Rectal smooth muscle tissue (tissue), 1 donor: ENCODE data around the gene CAPN5.
"Not testable (repeated sequence)": the region's sequence is repeated elsewhere in the genome, so short reads cannot be mapped to it uniquely, and the experiment has no call there.

Experiments
- H3K27ac ChIP-seq: one replicate; pipeline ENCODE4 v1.7.0; 2013; ENCODE audit warnings: low read depth, low read length, inconsistent platforms
- H3K27me3 ChIP-seq: one replicate; pipeline ENCODE4 v1.7.0; 2013; ENCODE audit warnings: low read length; ENCODE audit not compliant: control insufficient read depth, insufficient read depth
- H3K36me3 ChIP-seq: one replicate; pipeline ENCODE4 v1.7.0; 2013; ENCODE audit warnings: low read length; ENCODE audit not compliant: control insufficient read depth, insufficient read depth
- H3K4me1 ChIP-seq: one replicate; pipeline ENCODE4 v1.7.0; 2013; ENCODE audit warnings: low read length; ENCODE audit not compliant: control insufficient read depth, insufficient read depth
- H3K4me3 ChIP-seq: one replicate; pipeline ENCODE4 v1.7.0; 2013; ENCODE audit warnings: low read length
- H3K9ac ChIP-seq: one replicate; pipeline ENCODE4 v1.7.0; 2013; ENCODE audit warnings: low read length

The CAPN5 gene

GRCh38 chr11:77091146-77091940 is 24.6 kb downstream of the CAPN5 start:
- Histone ChIP-seq H3K9ac (no peak overlapping the region), H3K27ac (no peak overlapping the region), H3K27me3 (no peaks in the 10 kb centered on the region)

GRCh38 chr11:77092382-77092781 is 25.6 kb downstream of the CAPN5 start:
- Histone ChIP-seq H3K27me3 (no peaks in the 10 kb centered on the region), H3K4me1 (no peaks in the 10 kb centered on the region), H3K36me3 (peaks cover 8% of the 10 kb centered on the region), H3K4me3 (no peak overlapping the region), H3K27ac (no peak overlapping the region), H3K9ac (no peak overlapping the region)

More at GRCh38 chr11:77091146-77091940, 24.6 kb downstream of the CAPN5 start:
- H3K4me3 ChIP-seq = no peak overlapping the region
- peaks cover 8% of the 10 kb centered on the region for H3K36me3 ChIP-seq
- no peaks in the 10 kb centered on the region for H3K4me1 ChIP-seq

GRCh38 chr11:77093056-77093891 is 26.5 kb downstream of the CAPN5 start:
- Histone ChIP-seq H3K4me1 (no peaks in the 10 kb centered on the region), H3K9ac (no peak overlapping the region), H3K27me3 (no peaks in the 10 kb centered on the region), H3K4me3 (no peak overlapping the region), H3K27ac (no peak overlapping the region), H3K36me3 (peaks cover 8% of the 10 kb centered on the region)

GRCh38 chr11:77093987-77094840 is 27.4 kb downstream of the CAPN5 start:
- Histone ChIP-seq H3K27me3 (no peaks in the 10 kb centered on the region), H3K4me3 (no peak overlapping the region), H3K27ac (no peak overlapping the region), H3K9ac (no peak overlapping the region), H3K36me3 (peaks cover 8% of the 10 kb centered on the region), H3K4me1 (no peaks in the 10 kb centered on the region)

GRCh38 chr11:77094841-77095365 is 28.1 kb downstream of the CAPN5 start:
- H3K36me3 ChIP-seq = peaks cover 8% of the 10 kb centered on the region
- H3K9ac ChIP-seq = no peak overlapping the region
- no peak overlapping the region for H3K4me3 ChIP-seq
- H3K27ac ChIP-seq = no peak overlapping the region
- H3K27me3 ChIP-seq = no peaks in the 10 kb centered on the region
- no peaks in the 10 kb centered on the region for H3K4me1 ChIP-seq

- Histone ChIP-seq H3K4me1 (no peaks in the 10 kb centered on the region), H3K4me3 (no peak overlapping the region), H3K9ac (no peak overlapping the region), H3K27ac (no peak overlapping the region), H3K27me3 (no peaks in the 10 kb centered on the region), H3K36me3 (peaks cover 8% of the 10 kb centered on the region)
These were observed 29.1 kb downstream of the CAPN5 start for GRCh38 chr11:77095551-77096490.

GRCh38 chr11:77096591-77097019 is 29.8 kb downstream of the CAPN5 start:
- Histone ChIP-seq H3K4me3 (no peak overlapping the region), H3K36me3 (peaks cover 8% of the 10 kb centered on the region), H3K9ac (no peak overlapping the region), H3K27me3 (no peaks in the 10 kb centered on the region), H3K27ac (no peak overlapping the region), H3K4me1 (no peaks in the 10 kb centered on the region)

- H3K27me3 ChIP-seq, H3K4me3 ChIP-seq, H3K36me3 ChIP-seq, H3K9ac ChIP-seq, H3K4me1 ChIP-seq, H3K27ac ChIP-seq: not testable (repeated sequence)
These were observed 30.4 kb downstream of the CAPN5 start for GRCh38 chr11:77097180-77097579.

- H3K27ac ChIP-seq = no peak overlapping the region
- no peaks in the 10 kb centered on the region for H3K4me1 ChIP-seq
- H3K27me3 ChIP-seq = no peaks in the 10 kb centered on the region
- no peak overlapping the region for H3K9ac ChIP-seq
- no peaks in the 10 kb centered on the region for H3K36me3 ChIP-seq
- H3K4me3 ChIP-seq = no peak overlapping the region
These were observed 33.6 kb downstream of the CAPN5 start for GRCh38 chr11:77100166-77101042.

- Histone ChIP-seq H3K36me3 (no peaks in the 10 kb centered on the region), H3K9ac (no peak overlapping the region), H3K4me3 (no peak overlapping the region), H3K27me3 (no peaks in the 10 kb centered on the region), H3K4me1 (no peaks in the 10 kb centered on the region), H3K27ac (no peak overlapping the region)
These were observed 34.3 kb downstream of the CAPN5 start for GRCh38 chr11:77101043-77101537.
